HepG2 (cell line): ENCODE results near the gene MAN2A2. TPM values are rescaled to one million over a fixed set of nuclear protein-coding genes. Genes with fewer than 3 reads are reported as not detected.

Experiments used
- AKAP8 ChIP-seq: sonication (generic); formaldehyde crosslinking; IDR thresholded peaks from 2 replicates; pipeline ENCODE4 v1.5.1; 2020; ENCODE audit warnings: mild to moderate bottlenecking, missing genetic modification reagents
- CSRNP2 ChIP-seq: sonication (generic); formaldehyde crosslinking; conservative IDR thresholded peaks from 2 replicates; pipeline ENCODE4 v1.8.0; 2022; ENCODE audit warnings: low read depth, missing genetic modification reagents
- FOXA3 ChIP-seq: IDR thresholded peaks from 2 replicates; pipeline ENCODE4 v1.6.1; 2016; ENCODE audit warnings: missing genetic modification reagents, missing compliant biosample characterization
- GPN1 ChIP-seq: sonication (generic); formaldehyde crosslinking; IDR thresholded peaks from 2 replicates; pipeline ENCODE4 v1.5.1; 2020; ENCODE audit warnings: missing genetic modification reagents, borderline replicate concordance
- HBP1 ChIP-seq: IDR thresholded peaks from 2 replicates; pipeline ENCODE4 v1.6.1; 2016; ENCODE audit warnings: low read depth, control low read depth
- IKZF5 ChIP-seq: IDR thresholded peaks from 2 replicates; pipeline ENCODE4 v1.6.1; 2018; ENCODE audit warnings: missing genetic modification reagents, mild to moderate bottlenecking, missing compliant biosample characterization
- LBX2 ChIP-seq: sonication (generic); formaldehyde crosslinking; IDR thresholded peaks from 2 replicates; pipeline ENCODE4 v1.5.0; 2020; ENCODE audit warnings: missing genetic modification reagents, mild to moderate bottlenecking, borderline replicate concordance
- MTA1 ChIP-seq: sonication (generic); formaldehyde crosslinking; IDR thresholded peaks from 2 replicates; pipeline ENCODE4 v1.4.0; 2020; ENCODE audit warnings: missing genetic modification reagents, mild to moderate bottlenecking, borderline replicate concordance
- RBM39 ChIP-seq: fragments of 200-400 bp; formaldehyde crosslinking; IDR thresholded peaks from one replicate; pipeline ENCODE4 v1.6.1; 2018; ENCODE audit warnings: antibody characterized with exemption, mild to moderate bottlenecking, low read depth, low read length; ENCODE audit not compliant: poor library complexity, severe bottlenecking
- YY1 ChIP-seq: IDR thresholded peaks from 2 replicates; pipeline ENCODE4 v1.6.1; 2011; ENCODE audit warnings: low read length, low read depth, moderate library complexity, mild to moderate bottlenecking; ENCODE audit not compliant: insufficient read depth, insufficient replicate concordance
- ZNF331 ChIP-seq: sonication (generic); formaldehyde crosslinking; IDR thresholded peaks from 2 replicates; pipeline ENCODE4 v1.4.0; 2020; ENCODE audit warnings: missing genetic modification reagents
- ZNF33B ChIP-seq: sonication (generic); formaldehyde crosslinking; IDR thresholded peaks from 2 replicates; pipeline ENCODE4 v1.5.1; 2020; ENCODE audit warnings: mild to moderate bottlenecking, missing genetic modification reagents
- ZNF510 ChIP-seq: sonication (generic); formaldehyde crosslinking; IDR thresholded peaks from 2 replicates; pipeline ENCODE4 v1.4.0; 2020; ENCODE audit warnings: low read depth, mild to moderate bottlenecking, missing genetic modification reagents
- ZNF619 ChIP-seq: sonication (generic); formaldehyde crosslinking; IDR thresholded peaks from 2 replicates; pipeline ENCODE4 v1.4.0; 2020; ENCODE audit warnings: mild to moderate bottlenecking, missing genetic modification reagents
- ZNF646 ChIP-seq: sonication (generic); formaldehyde crosslinking; IDR thresholded peaks from 2 replicates; pipeline ENCODE4 v1.9.0; 2021; ENCODE audit warnings: mild to moderate bottlenecking, missing genetic modification reagents
- ZZZ3 ChIP-seq: sonication (generic); formaldehyde crosslinking; IDR thresholded peaks from 2 replicates; pipeline ENCODE4 v1.4.0; 2020; ENCODE audit warnings: missing genetic modification reagents, mild to moderate bottlenecking, borderline replicate concordance
- polyA plus RNA-seq, 8 experiments: library from polyadenylated mRNA; depleted of rRNA in 3 of 8; stranded (reverse) in 7 of 8; unstranded in 1 of 8; fragments of >200 nt; fragmentation: Illumina TruSeq in 4 of 8; extraction: Trizol in 4 of 8; gene quantifications; 2 replicates each; pipeline versions ENCODE4 v1.2.1 to v1.2.3, GENCODE V29; 2011 to 2016; ENCODE audit warnings: low read depth in 4 of 8, missing spikeins in 1 of 8, mixed read lengths in 1 of 8; ENCODE audit not compliant: insufficient read depth in 1 of 8
- total RNA-seq, 5 experiments: library from RNA; depleted of rRNA; stranded (reverse); fragments of >200 nt; fragmentation: Illumina TruSeq; extraction: Trizol; gene quantifications; 2 replicates each; pipeline ENCODE4 v1.2.3, GENCODE V29; 2016; ENCODE audit warnings: low read depth in 1 of 5

MAN2A2 gene
- total and polyA plus RNA-seq, 2 of the 13 experiments (the other 11 are each of a cell fraction or from before 2014, with no cell fraction given), result 17.5 to 51.5 TPM

GRCh38 chr15:90931828-90932659 is 28.9 kb downstream of the MAN2A2 start, which contains the start of gene HDDC3 (continued):
- TF ChIP-seq LBX2 (CRISPR knock-in tag) (0 out of 2 replicates have a peak, but pooled peaks have one; percentile 43), ZNF619 (0 out of 2 replicates have a peak, but pooled peaks have one; percentile 39), IKZF5 (CRISPR knock-in tag) (peak; percentile 31; the same call in 1 of the 2 replicates), ZNF646 (CRISPR knock-in tag) (no peak), HBP1 (CRISPR knock-in tag) (peak; percentile 93), ZNF331 (CRISPR knock-in tag) (peak; percentile 85), AKAP8 (CRISPR knock-in tag) (peak; percentile 37; the same call in 1 of the 2 replicates), FOXA3 (CRISPR knock-in tag) (peak; percentile 23; the same call in 1 of the 2 replicates), YY1 (peak; percentile 77), RBM39 (no peak), MTA1 (CRISPR knock-in tag) (peak; percentile 67; the same call in 1 of the 2 replicates), ZNF510 (CRISPR knock-in tag) (no peak; the same call in 1 of the 2 replicates), GPN1 (CRISPR knock-in tag) (no peak), ZNF33B (CRISPR knock-in tag) (no peak), CSRNP2 (no peak), ZZZ3 (CRISPR knock-in tag) (no peak; the same call in 1 of the 2 replicates)
